ENCODE measurements around the gene SLPI.

SLPI gene

DNA sequence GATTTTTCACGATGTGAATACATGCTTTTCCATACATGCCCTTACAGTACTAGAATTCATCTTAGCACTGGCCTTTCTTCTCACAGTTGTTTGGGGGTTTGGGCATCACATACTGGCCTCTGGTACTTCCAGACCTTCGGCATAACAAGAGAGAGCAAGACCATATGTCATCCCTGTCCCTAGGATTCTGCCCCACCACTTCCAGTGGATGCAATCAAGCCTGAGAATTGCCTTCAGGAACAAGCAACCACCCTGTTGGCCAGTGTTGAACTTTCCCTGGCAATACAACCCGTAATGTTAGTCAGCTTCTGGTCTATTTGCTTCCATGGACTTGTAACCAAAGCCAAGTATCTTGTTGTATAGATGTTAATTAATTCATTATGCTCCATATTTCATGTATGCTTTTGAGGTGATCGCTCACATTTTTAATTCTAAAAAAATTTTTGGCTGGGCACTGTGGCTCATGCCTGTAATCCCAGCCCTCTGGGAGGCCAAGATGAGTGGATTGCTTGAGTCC, 15.4 kb upstream of the SLPI start:
- no peak for FAIRE-seq

DNA sequence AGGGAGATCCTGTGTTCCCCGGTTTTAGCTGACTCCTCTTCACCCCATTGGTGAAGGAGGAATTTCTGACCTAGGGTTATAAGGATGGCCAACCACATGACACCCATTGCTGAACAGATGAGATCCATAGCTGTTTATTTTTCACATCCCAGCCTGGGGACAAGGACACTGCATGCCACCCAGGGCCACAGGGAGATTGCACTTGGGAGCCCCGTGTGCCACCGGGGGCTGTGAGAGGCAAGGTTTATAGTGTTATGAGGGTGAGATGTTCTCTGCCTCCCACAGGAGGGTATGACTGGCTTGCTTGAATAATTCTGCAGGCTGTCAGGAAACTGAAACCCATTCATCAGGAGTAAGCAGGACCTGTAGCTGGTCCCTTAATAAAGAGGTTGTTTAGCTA, 14.7 kb upstream of the SLPI start:
- FAIRE-seq: no peak

DNA sequence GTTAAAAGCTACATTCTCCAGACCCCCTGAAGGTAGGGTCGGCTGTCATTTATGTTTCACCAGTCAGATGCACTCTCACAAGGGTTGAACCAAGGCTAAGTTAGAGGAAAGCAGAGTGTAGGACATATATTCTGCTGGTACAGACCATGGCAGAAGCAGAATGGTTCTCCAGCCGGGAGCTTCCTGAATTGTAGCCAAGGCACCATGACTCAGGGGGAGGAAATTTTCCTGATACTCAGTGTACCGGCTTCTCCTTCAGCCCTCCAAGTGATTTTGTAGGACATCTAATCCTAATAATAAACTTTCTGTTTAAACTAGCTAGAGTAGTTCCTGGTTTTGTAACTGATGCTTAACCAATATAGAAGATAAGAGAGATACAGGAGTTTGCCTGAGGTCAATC, 14.2 kb upstream of the SLPI start:
- FAIRE-seq: no peak

DNA sequence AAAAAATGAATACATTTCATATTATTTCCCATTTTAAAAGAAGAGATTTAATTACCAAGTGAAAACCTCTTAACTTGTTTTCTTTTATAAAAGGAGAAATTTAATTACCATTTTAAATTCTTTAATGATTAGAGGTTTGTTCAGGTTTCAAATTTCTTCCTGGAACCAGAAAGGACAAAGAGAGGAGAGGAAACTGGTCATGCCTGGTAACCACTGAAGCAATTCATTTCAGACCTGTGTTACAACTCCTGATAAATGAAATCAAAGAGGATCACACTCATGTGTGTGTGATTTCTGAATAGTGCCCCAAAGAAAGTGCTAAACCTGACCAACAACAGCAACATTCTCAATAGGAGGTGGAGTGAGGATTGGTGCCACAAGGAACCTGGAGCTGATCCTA, 12.6 kb upstream of the SLPI start:
- no peak for FAIRE-seq

DNA sequence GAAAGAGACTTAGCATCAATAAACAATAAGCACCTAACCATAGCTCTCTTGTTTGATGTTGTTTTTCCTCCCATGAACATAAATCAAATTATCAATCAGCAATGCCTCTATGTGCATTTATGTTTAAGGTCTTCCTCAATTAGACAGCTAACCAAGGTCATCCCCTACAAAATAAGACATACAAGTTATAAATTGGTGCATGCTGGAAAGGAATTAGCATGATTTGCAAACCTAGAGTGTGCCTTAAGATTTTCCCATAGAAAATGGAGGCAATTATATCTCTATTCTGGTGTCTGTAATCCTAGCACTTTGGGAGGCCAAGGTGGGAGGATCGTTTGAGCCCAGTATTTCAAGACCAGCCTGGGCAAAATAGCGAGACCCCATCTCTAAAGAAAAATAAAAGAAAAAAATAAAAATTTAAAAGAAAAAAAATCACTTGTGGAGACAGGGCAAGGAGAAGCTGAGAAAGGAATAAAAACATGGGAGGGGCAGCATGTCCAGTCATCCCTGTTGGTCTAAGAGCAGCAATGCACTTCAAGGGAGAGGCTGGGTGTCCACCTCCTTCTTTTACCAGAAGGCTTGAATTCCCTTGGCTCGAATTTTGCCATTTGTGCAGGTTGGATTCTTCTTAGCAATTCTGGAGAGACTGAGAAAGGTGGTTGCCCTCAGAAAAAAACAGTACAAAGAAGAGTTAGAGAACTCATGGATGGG, 9.3 kb upstream of the SLPI start:
- FAIRE-seq: no peak

DNA sequence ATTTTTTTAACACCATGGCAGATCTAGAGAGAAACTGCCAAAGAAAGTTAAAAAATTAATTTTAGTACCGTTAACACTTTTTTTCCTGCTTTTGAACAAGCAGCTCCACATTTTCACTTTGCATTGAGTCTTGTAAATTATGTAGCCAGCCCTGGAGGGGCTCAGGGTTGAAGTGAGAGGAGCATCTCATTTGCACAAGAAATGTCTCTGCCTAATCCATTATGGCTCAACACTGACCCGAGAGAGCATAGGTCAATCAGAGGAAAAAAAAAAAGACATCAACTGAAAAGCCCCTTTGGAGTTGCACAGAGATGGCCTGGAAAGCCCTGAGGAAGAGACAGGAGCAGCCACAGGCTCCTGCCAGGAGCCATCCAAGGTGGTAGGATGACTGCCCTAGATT, 4.3 kb upstream of the SLPI start:
- no peak for FAIRE-seq

DNA sequence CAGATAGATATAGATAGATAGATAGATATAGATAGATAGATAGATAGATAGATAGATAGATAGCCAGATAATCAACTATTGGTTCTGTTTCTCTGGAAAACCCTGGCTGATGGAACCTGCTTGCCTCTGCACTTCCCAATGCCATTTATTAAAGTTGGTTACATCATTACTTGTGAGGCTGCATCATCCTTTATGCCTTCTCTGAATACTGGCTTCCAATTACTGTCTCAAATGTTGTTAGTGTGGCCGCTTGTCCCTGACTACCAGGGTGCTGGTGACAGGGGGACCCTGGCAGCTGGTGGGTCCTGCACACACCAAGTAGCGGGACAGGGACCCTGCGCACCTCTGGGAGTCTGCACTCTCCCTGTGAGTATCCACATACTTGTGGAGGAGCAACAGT, 3.9 kb upstream of the SLPI start:
- FAIRE-seq: no peak

DNA sequence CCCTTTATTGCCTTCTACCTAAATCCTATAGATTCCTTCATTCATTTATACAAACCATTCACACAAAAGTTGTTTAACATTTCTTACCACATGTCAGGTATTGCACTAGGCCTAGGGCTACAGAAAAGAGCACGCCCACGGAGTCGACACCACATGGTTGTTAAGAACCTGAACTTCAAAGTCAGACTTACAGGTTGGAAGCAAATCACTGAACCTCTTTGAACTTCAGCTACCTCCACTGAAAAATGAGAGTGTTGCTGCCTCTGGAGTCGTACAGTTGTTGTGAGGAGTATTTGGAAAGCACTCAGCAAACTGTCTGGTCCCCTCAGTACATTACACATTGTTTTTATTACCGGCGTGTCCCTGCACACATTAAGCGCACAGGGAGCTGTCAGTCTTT, 3.3 kb upstream of the SLPI start:
- FAIRE-seq: no peak

DNA sequence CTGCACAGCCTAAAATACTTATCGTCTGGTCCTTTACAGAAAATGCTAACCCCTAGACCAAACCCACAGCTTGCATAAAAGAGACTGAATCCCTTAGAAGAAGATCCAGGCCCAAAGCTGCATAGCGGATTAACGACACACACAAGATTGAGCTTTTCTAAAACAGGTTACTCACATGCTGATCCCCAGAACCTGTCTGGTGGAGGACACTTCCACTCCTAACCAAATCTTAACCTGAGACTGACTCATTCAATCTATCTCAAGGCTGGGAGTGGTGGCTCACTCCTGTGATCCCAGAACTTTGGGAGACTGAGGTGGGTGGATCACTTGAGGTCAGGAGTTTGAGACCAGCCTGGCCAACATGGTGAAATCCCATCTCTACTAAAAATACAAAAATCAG, 2.8 kb upstream of the SLPI start:
- no peak for FAIRE-seq

DNA sequence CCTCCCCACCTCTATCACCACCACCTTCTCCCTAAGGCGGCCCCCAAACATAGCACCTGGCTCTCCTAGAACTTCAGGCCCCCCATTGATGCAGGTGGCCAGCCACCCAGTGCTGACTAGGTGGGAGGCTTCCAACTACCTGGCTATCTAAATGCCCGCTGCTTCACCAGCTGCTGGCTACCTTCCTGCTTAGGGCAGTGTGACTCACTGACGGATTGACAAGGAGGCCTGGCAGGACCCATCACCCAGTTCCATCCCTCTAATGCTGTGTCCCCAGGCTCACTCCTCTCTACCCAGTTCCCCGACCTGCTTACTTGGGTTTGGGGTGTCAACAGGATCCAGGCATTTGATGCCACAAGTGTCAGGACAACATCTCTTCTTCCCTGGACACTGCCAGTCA, 1.1 kb downstream of the SLPI start:
- no peak for FAIRE-seq

DNA sequence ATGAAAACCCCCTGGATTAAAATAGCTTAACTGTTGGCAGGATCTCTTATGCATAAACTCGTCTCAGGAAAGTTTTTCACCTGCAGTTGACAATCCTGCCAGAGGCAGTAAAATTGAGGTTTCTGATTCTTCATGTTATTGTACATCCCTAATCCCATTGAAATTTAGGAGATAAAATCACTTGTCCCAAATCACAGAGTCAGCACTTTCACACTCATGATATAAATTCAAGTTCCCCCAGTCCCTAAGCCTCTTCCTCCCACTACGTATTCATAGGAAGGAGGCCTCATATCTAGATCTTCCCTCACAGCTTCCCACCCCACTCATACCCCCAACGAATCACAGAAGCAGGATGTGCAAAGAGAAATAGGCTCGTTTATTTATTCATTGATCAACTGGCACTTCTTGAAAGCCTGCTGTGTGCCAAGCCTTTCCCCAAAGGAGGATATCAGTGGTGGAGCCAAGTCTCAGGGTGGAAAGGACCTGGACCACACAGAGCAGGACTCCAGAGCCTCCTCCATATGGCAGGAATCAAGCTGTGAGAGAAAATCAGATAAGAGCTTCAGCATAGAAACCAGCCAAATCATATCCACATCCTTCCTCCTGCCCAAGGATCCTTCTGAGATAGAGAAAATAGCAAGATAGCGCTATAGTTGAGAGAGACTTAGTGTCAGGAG, 2.3 kb downstream of the SLPI start:
- FAIRE-seq: no peak

DNA sequence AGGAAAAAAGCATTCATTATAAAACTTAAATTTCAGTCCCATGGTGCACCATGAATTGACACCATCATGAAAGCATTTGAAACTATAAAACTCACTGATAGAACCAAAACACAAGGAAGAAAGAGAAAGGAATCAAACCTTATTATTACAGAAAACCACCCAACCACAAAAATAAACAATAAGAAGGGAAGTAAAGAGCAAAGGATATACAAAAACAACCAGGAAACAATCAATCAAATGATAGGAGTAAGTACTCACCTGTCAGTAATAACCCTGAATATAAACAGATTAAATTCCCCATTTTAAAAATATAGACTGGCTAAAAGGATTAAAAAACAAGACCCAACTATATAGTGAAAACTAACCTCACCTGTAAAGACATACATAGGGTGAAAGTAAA, 5.8 kb downstream of the SLPI start:
- FAIRE-seq: no peak

DNA sequence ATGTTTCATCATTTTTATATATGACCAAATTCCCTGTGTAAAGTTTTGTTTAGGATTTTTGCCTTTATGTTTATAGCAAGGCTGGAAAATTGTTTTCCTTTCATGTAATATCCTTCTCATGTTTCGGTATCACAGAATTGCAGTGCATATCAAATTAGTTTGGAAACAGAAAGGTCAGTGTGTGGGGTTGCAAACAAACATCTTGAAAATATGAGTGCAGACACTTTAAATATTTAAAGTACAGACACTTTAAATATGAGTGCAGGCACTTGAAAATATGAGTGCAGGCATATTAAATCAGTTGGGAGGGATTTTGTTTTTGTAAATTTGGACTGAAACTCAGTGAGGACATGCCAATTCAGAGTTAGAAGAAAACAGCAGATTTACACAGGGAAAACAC, 6.5 kb downstream of the SLPI start:
- no peak for FAIRE-seq

DNA sequence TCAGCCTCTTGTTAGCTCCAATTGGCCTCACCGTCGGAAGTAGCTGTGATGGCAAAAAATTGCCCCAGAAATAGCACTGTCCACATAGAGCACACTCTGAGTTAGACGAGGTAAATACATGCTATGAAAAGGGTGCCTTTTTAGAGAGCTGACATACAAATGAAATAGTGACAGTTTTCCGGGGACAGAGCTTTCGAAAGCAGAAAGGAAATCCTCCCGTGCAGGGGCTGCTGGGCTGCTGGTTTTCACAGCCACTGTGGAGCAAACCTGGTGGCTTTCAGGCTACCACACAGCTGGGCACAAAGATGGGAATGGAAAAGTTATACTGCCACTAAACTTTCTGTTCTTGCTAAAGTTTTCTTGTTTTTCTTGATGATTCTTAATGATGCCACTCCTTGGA, 8.3 kb downstream of the SLPI start:
- FAIRE-seq: no peak

DNA sequence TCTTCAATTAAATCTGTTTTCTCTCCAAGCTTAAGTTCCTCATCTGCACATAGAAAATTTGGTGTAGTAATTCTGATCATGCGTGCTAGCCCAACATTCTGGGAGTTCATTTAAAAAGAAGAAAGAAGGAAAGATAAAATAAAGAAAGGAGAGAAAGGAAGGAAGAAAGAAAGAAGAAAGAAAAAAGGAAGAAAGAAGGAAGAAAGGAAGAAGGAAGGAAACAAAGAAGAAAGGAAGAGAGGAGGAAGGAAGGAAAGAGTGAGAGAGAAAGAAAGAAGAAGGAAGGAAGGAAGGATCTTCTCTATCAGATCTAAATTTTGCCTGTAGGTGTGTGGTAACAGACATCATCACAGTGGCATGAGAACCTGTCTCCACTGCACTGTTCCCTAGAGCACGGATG, 16.2 kb downstream of the SLPI start:
- no peak for FAIRE-seq

DNA sequence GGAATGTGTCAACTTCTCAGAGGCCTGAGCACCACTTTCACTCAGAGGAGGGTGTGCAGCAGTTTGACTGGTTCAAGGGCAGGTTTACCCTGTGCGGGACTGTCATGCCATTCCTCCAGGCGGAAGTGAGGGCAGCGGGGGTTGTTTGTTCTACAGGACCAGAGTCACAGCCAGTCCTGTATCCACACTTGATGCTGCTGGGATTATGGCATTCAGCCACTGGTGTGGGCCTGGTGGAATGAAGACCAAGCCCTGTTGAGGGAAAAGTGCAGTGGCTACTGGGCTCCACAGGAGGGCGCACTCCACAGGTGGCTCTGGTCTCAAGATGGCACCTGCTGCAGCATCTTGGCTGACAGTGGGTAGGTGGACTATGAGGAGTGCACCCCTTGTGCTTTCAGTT, 18.4 kb downstream of the SLPI start:
- FAIRE-seq: no peak

DNA sequence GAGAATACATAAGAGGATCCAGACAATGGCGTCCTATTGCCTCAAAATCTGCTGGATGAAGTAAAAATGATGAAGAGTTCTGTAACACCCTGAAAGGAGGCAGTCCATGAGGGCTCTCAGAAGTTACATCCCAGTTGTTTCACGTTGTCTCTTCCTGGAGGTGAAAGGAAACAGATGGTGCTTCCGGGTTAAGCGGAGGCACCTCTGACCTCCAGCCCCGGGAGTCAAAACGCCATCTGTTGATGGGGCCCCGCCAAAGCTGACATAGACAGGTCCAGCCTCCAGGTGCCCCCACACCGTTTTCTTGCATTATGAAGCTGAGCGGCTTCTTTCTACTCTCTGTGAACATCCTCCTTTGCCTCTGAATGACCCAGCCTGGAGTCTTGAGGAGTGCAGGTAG, 23.7 kb downstream of the SLPI start:
- FAIRE-seq: no peak

DNA sequence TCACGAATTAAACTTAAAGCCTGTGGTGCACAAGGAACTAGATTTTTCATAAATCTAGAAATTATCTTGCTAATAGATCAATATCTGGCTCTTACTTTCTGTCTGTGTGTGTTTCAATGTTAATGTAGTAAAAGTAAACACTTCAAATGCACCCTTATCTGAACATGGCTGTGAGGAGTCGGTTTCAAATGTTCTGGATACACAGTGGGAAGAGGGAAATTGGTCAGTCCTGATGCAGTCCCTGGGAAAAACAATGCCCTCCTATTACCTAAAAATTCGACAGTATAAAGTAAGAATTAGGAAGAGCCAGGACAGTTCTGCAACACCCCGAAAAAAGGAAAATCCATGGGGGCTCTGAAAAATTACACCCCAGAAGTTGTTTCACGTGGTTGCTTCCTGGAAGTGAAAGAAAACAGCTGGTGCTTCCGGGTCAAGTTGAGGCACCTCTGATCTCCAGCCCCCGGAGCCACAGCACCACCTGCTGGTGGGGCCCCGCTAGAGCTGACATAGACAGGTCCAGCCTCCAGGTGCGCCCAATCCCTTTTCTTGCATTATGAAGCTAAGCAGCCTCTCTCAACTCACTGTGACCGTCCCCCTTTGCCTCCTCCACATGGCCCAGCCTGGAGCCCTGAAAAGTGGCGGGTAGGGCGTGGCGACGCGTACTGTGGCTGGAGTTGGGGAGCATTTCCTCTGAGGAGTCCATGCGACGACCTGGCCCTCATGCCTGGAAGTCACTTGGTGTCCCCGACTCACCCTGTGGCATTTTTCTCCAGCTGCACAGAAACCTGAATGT, 24.9 kb downstream of the SLPI start:
- FAIRE-seq: no peak

DNA sequence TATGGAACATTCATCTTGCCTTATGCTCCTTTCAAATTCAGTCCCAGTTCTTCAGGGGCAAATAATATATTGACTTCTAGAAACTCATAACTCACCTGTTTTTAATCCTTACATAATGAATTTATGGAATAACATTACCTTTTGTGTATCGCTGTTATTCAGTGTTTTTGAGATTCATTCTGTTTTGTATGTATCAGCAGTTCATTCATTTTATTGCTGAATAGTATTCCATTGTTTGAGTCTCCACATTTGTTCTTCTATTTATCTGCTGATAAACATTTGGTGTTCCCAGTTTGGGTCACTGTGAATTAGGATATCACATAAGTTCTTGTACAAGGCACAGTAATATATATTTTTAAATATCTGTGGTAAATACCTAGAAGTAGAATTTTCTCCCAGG, 28.1 kb downstream of the SLPI start:
- FAIRE-seq: no peak

DNA sequence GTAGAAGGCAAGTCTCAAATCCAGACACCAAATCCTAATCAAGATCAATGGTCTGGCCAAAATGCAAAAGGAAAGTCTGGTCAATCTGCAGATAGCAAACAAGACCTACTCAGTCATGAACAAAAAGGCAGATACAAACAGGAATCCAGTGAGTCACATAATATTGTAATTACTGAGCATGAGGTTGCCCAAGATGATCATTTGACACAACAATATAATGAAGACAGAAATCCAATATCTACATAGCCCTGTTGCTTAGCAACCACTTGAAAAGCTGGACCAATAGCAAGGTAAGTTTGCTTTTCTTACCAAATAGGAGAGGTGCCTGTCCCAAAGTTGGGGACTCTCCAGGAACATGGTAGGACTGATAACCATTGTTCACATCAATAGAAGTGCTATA, 31.2 kb downstream of the SLPI start:
- FAIRE-seq: no peak

DNA sequence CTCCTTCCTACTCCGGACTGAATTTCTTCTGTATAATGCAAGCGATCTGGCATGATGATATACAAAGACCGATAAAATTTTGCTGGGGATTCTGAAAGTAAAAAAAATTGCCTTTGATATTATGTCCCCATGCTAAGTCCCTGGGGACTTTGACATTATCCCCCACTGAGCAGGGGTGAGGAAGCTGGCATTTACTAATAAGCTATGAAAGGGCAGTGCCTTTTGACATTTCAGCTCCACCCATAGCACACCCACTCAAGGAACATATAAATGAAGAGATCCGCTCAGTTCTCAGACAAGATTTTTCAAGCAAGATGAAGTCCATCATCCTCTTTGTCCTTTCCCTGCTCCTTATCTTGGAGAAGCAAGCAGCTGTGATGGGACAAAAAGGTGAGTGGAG, 33.3 kb downstream of the SLPI start, which contains the start of gene SEMG2:
Gene SEMG2, plus strand, starts transcription at position 298 of the 400 bp plus-strand sequence. Its CDS starts 17 bp downstream, at position 315.
- FAIRE-seq: no peak

DNA sequence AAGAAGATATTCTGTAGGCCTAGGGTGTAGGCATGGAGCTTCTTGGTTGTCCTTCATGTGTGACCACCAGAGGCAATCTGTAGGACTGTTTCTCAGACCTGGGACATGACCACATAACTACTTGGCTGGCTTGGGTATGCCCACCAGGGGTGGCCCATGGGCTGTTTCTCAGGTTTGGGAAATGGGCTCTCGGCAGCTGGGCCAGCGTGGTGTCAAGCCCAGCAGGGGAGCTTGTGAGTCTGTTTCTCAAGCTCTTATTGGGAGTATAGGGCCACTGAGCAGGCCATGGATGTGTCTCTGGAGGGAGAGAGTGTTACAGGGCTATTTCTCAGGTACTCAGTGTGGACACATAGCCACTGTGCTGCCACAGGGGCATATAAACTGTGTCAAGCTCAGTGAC, 35.7 kb downstream of the SLPI start:
- no peak for FAIRE-seq

DNA sequence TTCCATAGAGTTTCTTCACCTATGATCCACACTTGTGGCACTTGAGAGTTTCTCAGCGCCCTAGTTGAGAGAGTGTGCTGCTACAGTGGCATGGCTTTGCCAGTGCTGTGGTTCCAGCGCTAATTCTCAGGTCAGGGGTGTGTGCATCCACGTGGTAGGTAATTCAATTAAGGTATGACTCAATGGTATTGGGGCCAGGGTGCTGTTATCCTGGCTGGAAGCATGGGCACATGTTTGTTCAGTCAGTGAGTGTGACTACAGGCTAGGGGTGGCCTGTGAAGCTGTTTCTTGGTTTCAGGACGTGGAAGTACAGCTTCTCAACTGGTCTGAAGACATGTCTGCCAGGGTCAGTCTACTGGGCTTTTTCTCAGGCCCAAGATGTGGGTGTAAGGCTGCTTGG, 36.2 kb downstream of the SLPI start:
- FAIRE-seq: no peak

DNA sequence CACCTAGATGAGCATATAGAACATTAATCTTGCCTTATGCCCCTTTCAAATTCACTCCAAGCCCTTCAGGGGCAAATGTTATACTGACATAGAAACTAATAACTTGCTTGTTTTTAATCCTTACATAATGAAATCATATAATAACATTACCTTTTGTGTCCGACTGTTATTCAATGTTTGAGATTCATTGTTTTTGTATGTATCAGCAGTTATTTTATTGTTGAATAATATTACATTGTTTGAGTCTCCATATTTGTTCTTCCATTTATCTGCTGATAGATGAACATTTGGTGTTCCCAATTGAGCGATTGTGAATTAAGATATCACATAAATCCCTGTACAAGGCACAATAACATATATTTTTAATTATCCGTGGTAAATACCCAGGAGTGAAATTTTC, 41.5 kb downstream of the SLPI start:
- no peak for FAIRE-seq
